ENCODE results near the gene ZIC4.

The ZIC4 gene

GRCh38 chr3:147371771-147372340, 34.5 kb downstream of the ZIC4 start:
- DNase-seq (ENCODE audit: low read depth in 1 of 2, low spot score in 1 of 2), result no peak

GRCh38 chr3:147371140-147371539, 35.2 kb downstream of the ZIC4 start:
- no peak for DNase-seq (ENCODE audit: low read depth in 1 of 2, low spot score in 1 of 2)

GRCh38 chr3:147370349-147370748, 36.0 kb downstream of the ZIC4 start:
- no peak for DNase-seq (ENCODE audit: low read depth in 1 of 2, low spot score in 1 of 2)

GRCh38 chr3:147369661-147370123, 36.7 kb downstream of the ZIC4 start:
- DNase-seq (ENCODE audit: low read depth in 1 of 2, low spot score in 1 of 2), result no peak

GRCh38 chr3:147369231-147369630, 37.1 kb downstream of the ZIC4 start:
- DNase-seq (ENCODE audit: low read depth in 1 of 2, low spot score in 1 of 2), result no peak

GRCh38 chr3:147368561-147369221, 37.7 kb downstream of the ZIC4 start:
- DNase-seq (ENCODE audit: low read depth in 1 of 2, low spot score in 1 of 2), result no peak

- DNase-seq (ENCODE audit: low read depth in 1 of 2, low spot score in 1 of 2), result no peak
Measured at GRCh38 chr3:147368151-147368550, 38.2 kb downstream of the ZIC4 start.

GRCh38 chr3:147367676-147368075, 38.7 kb downstream of the ZIC4 start:
- DNase-seq (ENCODE audit: low read depth in 1 of 2, low spot score in 1 of 2), result no peak

- DNase-seq (ENCODE audit: low read depth in 1 of 2, low spot score in 1 of 2), result no peak
Measured at GRCh38 chr3:147365196-147366115, 40.9 kb downstream of the ZIC4 start.

- no peak for DNase-seq (ENCODE audit: low read depth in 1 of 2, low spot score in 1 of 2)
Measured at GRCh38 chr3:147364771-147365170, 41.6 kb downstream of the ZIC4 start.

GRCh38 chr3:147361454-147362420, 44.6 kb downstream of the ZIC4 start:
- no peak for DNase-seq (ENCODE audit: low read depth in 1 of 2, low spot score in 1 of 2)

GRCh38 chr3:147360646-147361453, 45.5 kb downstream of the ZIC4 start:
- DNase-seq (ENCODE audit: low read depth in 1 of 2, low spot score in 1 of 2), result no peak

- DNase-seq (ENCODE audit: low read depth in 1 of 2, low spot score in 1 of 2), result no peak
Measured at GRCh38 chr3:147360051-147360439, 46.3 kb downstream of the ZIC4 start.

- DNase-seq (ENCODE audit: low read depth in 1 of 2, low spot score in 1 of 2), result no peak
Measured at GRCh38 chr3:147359177-147360050, 46.9 kb downstream of the ZIC4 start.

- no peak for DNase-seq (ENCODE audit: low read depth in 1 of 2, low spot score in 1 of 2)
Measured at GRCh38 chr3:147358144-147358992, 48.0 kb downstream of the ZIC4 start.

- no peak for DNase-seq (ENCODE audit: low read depth in 1 of 2, low spot score in 1 of 2)
Measured at GRCh38 chr3:147356909-147357900, 49.1 kb downstream of the ZIC4 start.

Measured in stimulated activated CD4-positive, alpha-beta T cell treated with anti-CD3 and anti-CD28 coated beads, Interleukin-15, amount 100 ng/mL, for 1 hour (primary cell).